Stimulated activated CD8-positive, alpha-beta memory T cell treated with anti-CD3 and anti-CD28 coated beads, Interleukin-12 subunit alpha, Interleukin-12 subunit beta, amount 100 ng/mL, for 24 hours (primary cell): ENCODE data around the gene TENM3.

Experiments used
- DNase-seq: peaks from one replicate; pipeline ENCODE4 v3.0.0-alpha.2; 2020; ENCODE audit errors: extremely low read depth

The TENM3 gene

GRCh38 chr4:182740256-182740655 lies 497.1 kb downstream of the TENM3 start:
- no peak for DNase-seq

- no peak for DNase-seq
Observed at GRCh38 chr4:182741054-182741453, 497.9 kb downstream of the TENM3 start.

GRCh38 chr4:182741914-182742313 lies 498.7 kb downstream of the TENM3 start:
- no peak for DNase-seq

GRCh38 chr4:182743815-182744214 lies 500.6 kb downstream of the TENM3 start:
- no peak for DNase-seq

GRCh38 chr4:182745237-182745636 lies 502.0 kb downstream of the TENM3 start:
- DNase-seq = no peak

- no peak for DNase-seq
Observed at GRCh38 chr4:182746876-182747275, 503.7 kb downstream of the TENM3 start.

- no peak for DNase-seq
Observed at GRCh38 chr4:182748283-182748682, 505.1 kb downstream of the TENM3 start.

GRCh38 chr4:182748949-182749348 lies 505.7 kb downstream of the TENM3 start:
- no peak for DNase-seq

- no peak for DNase-seq
Observed at GRCh38 chr4:182749667-182750167, 506.5 kb downstream of the TENM3 start.

- no peak for DNase-seq
Observed at GRCh38 chr4:182752158-182752910, 509.1 kb downstream of the TENM3 start.

- no peak for DNase-seq
Observed at GRCh38 chr4:182754895-182755294, 511.7 kb downstream of the TENM3 start.

- DNase-seq = no peak
Observed at GRCh38 chr4:182756161-182756690, 513.0 kb downstream of the TENM3 start.

- DNase-seq = no peak
Observed at GRCh38 chr4:182758273-182758672, 515.1 kb downstream of the TENM3 start.

- DNase-seq = no peak
Observed at GRCh38 chr4:182760551-182761043, 517.4 kb downstream of the TENM3 start.

GRCh38 chr4:182764137-182764536 lies 520.9 kb downstream of the TENM3 start:
- DNase-seq = no peak

- DNase-seq = no peak
Observed at GRCh38 chr4:182764642-182765041, 521.4 kb downstream of the TENM3 start.

- no peak for DNase-seq
Observed at GRCh38 chr4:182765987-182766856, 523.0 kb downstream of the TENM3 start.

- no peak for DNase-seq
Observed at GRCh38 chr4:182766857-182767250, 523.7 kb downstream of the TENM3 start.

GRCh38 chr4:182768838-182769237 lies 525.6 kb downstream of the TENM3 start:
- no peak for DNase-seq

GRCh38 chr4:182770259-182770995 lies 527.2 kb downstream of the TENM3 start:
- DNase-seq = no peak

- DNase-seq = no peak
Observed at GRCh38 chr4:182770996-182771514, 527.9 kb downstream of the TENM3 start.
